Activated B cell treated with CpG ODN at 0.5 μM for 24 hours (primary cell): ENCODE results near the gene AP4S1. TPM values are rescaled to one million over a fixed set of nuclear protein-coding genes. Genes with fewer than 3 reads are reported as not detected.

Source experiments
- ATAC-seq: fragments of 200-7000 bp; cut with Tn5 transposase; one replicate; pipeline ENCODE4 v1.10.0; 2021; ENCODE audit warnings: low read depth, mild to moderate bottlenecking, moderate library complexity
- CTCF ChIA-PET: fragments of 350-600 bp; sonication (Branson Sonifier 250); formaldehyde crosslinking; loops from one replicate; lab custom pipeline; 2021; ENCODE audit warnings: antibody characterized with exemption; lab: Charles Lee
- POLR2A ChIA-PET: fragments of 350-600 bp; sonication (Branson Sonifier 250); formaldehyde crosslinking; loops from one replicate; lab custom pipeline; 2021; ENCODE audit warnings: antibody characterized with exemption; lab: Charles Lee
- DNase-seq: peaks from one replicate; pipeline ENCODE4 v3.0.0; 2022
- H3K27ac Mint-ChIP-seq: one replicate; pipeline ENCODE4 v1.8.0; 2020; ENCODE audit warnings: mixed read lengths
- H3K27me3 Mint-ChIP-seq: one replicate; pipeline ENCODE4 v1.8.0; 2021; ENCODE audit warnings: mixed read lengths
- H3K36me3 Mint-ChIP-seq: one replicate; pipeline ENCODE4 v1.8.0; 2021; ENCODE audit warnings: low read depth, mixed read lengths
- H3K4me1 Mint-ChIP-seq: one replicate; pipeline ENCODE4 v1.8.0; 2021; ENCODE audit warnings: mixed read lengths
- H3K4me3 Mint-ChIP-seq: one replicate; pipeline ENCODE4 v1.8.0; 2020; ENCODE audit warnings: mild to moderate bottlenecking, mixed read lengths
- H3K9me3 Mint-ChIP-seq: one replicate; pipeline ENCODE4 v1.8.0; 2020; ENCODE audit warnings: mixed read lengths
- intact Hi-C: fragments of 100-400 bp; cut with micrococcal nuclease; formaldehyde crosslinking; loops from one replicate; pipeline ENCODE4 v1.15.1; 2024
- total RNA-seq: library from RNA; stranded (reverse); gene quantifications from 2 replicates; pipeline ENCODE4 v1.2.3, GENCODE V29; 2022
- TF ChIP-seq, protein P1 (sequence below): fragments of 200-600 bp; IDR thresholded peaks from one replicate; pipeline ENCODE4 v1.8.0; 2022; ENCODE audit warnings: antibody characterized with exemption, mild to moderate bottlenecking

AP4S1 gene
- total RNA-seq, 1 donor from 2014 or later, result 14.8 TPM

DNA sequence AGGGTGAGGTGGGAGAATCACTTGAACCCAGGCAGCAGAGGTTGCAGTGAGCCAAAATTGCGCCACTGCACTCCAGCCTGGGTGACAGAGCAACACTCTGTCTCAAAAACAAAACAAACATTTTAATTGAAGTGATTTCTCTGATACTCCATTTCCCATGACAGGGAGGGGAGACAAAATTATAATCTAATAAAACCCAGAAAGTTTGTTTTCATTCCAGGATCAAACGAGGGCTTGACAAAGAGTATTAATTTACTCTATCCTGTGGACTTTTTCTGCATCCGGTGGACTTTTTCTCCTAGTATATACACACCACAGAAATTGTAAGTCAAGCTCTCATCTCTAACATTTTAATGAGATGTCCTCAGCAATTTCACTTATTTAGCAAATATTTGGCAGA lies 14.5 kb upstream of the AP4S1 start:
- no peak for ATAC-seq
- intact Hi-C loops, result no loop called here
- Mint-ChIP-seq H3K4me3 (no peak overlapping the region), H3K27ac (no peak overlapping the region), H3K27me3 (no peaks in the 10 kb centered on the region), H3K9me3 (peaks cover 2% of the 10 kb centered on the region), H3K36me3 (peaks cover 21% of the 10 kb centered on the region), H3K4me1 (peaks cover 3% of the 10 kb centered on the region)
- DNase-seq, result no peak
- CTCF ChIA-PET, result no interaction called here
- POLR2A ChIA-PET, result no interaction called here
- TF ChIP-seq, protein P1, sequence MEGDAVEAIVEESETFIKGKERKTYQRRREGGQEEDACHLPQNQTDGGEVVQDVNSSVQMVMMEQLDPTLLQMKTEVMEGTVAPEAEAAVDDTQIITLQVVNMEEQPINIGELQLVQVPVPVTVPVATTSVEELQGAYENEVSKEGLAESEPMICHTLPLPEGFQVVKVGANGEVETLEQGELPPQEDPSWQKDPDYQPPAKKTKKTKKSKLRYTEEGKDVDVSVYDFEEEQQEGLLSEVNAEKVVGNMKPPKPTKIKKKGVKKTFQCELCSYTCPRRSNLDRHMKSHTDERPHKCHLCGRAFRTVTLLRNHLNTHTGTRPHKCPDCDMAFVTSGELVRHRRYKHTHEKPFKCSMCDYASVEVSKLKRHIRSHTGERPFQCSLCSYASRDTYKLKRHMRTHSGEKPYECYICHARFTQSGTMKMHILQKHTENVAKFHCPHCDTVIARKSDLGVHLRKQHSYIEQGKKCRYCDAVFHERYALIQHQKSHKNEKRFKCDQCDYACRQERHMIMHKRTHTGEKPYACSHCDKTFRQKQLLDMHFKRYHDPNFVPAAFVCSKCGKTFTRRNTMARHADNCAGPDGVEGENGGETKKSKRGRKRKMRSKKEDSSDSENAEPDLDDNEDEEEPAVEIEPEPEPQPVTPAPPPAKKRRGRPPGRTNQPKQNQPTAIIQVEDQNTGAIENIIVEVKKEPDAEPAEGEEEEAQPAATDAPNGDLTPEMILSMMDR, result no peak

GRCh38 chr14:31013841-31014240 lies 11.6 kb upstream of the AP4S1 start:
- peaks cover 7% of the 10 kb centered on the region for H3K4me1 Mint-ChIP-seq
- DNase-seq, result no peak
- no peak overlapping the region for H3K4me3 Mint-ChIP-seq
- no peaks in the 10 kb centered on the region for H3K27me3 Mint-ChIP-seq
- ATAC-seq, result no peak
- H3K27ac Mint-ChIP-seq, result no peak overlapping the region
- POLR2A ChIA-PET, result interaction anchor here (1.1 kb wide), 1 partner anchor 8 kb away, joined by 3 read pairs; no protein-coding TSS in a partner anchor
- intact Hi-C loops, result no loop called here
- CTCF ChIA-PET, result no interaction called here
- TF ChIP-seq, protein P1, result no peak
- peaks cover 2% of the 10 kb centered on the region for H3K9me3 Mint-ChIP-seq
- H3K36me3 Mint-ChIP-seq, result peaks cover 22% of the 10 kb centered on the region

DNA sequence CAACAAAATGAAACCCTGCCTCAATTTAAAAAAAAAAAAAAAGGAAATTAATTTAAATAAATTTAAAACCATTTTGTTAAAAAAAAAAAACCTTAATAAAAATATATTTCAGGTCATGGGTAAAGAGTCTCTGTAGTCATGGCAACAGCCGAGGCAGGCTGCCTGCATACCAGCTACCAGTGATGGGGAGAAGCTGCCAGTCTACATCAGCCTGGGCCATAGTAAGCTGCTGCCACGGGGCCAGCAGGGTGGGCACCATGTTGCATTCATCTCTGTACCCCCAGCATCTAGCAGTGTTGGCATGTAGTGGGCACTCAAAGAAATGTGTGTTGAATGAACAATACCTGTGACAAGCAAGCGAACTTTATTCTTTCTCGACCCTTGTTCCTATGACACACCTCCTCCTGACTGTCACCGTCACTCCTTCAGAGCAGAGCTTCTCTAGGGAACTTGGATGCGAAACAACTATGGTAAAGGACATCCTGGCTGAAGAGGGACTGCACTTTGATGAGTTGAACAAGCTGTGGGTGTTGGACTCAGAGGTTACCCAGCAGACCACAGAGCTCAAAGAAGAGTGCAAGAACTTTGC lies 7.3 kb upstream of the AP4S1 start:
- no peaks in the 10 kb centered on the region for H3K9me3 Mint-ChIP-seq
- peaks cover 18% of the 10 kb centered on the region for H3K4me1 Mint-ChIP-seq
- TF ChIP-seq, protein P1, result no peak
- ATAC-seq (no peak), DNase-seq (no peak)
- ChIA-PET CTCF (no interaction called here), POLR2A (interaction anchor here (1.1 kb wide), 1 partner anchor 8 kb away, joined by 3 read pairs; the partner anchor contains the start of gene STRN3)
- H3K27me3 Mint-ChIP-seq, result no peaks in the 10 kb centered on the region
- H3K36me3 Mint-ChIP-seq, result peaks cover 23% of the 10 kb centered on the region
- intact Hi-C loops, result no loop called here
- H3K4me3 Mint-ChIP-seq, result no peak overlapping the region
- H3K27ac Mint-ChIP-seq, result no peak overlapping the region

GRCh38 chr14:31020834-31021575 lies 4.4 kb upstream of the AP4S1 start:
- ATAC-seq, result no peak
- ChIA-PET CTCF (no interaction called here), POLR2A (no interaction called here)
- no peak for DNase-seq
- H3K4me3 Mint-ChIP-seq, result no peak overlapping the region
- H3K9me3 Mint-ChIP-seq, result no peaks in the 10 kb centered on the region
- H3K4me1 Mint-ChIP-seq, result peaks cover 36% of the 10 kb centered on the region
- intact Hi-C loops, result loop anchor here (10.0 kb wide), 1 partner anchor 1166 kb away; no protein-coding TSS in a partner anchor
- H3K36me3 Mint-ChIP-seq, result peaks cover 27% of the 10 kb centered on the region
- no peak overlapping the region for H3K27ac Mint-ChIP-seq
- no peaks in the 10 kb centered on the region for H3K27me3 Mint-ChIP-seq
- TF ChIP-seq, protein P1, result no peak

- ATAC-seq (no peak), DNase-seq (no peak)
- intact Hi-C loops, result loop anchor here (10.0 kb wide), 1 partner anchor 1167 kb away; no protein-coding TSS in a partner anchor
- ChIA-PET POLR2A (interaction anchor here (0.7 to 1.2 kb wide), 2 partner anchors 8 to 38 kb away, joined by 3 read pairs; no protein-coding TSS in a partner anchor), CTCF (no interaction called here)
- Mint-ChIP-seq H3K4me1 (peaks cover 36% of the 10 kb centered on the region), H3K36me3 (peaks cover 27% of the 10 kb centered on the region), H3K4me3 (no peak overlapping the region), H3K9me3 (no peaks in the 10 kb centered on the region), H3K27ac (no peak overlapping the region), H3K27me3 (no peaks in the 10 kb centered on the region)
- TF ChIP-seq, protein P1, result no peak
Measured at GRCh38 chr14:31021576-31021949, 3.9 kb upstream of the AP4S1 start.
